Measurements from ENCODE around the gene KSR1.

- TF ChIP-seq ZNF384 (IDR thresholded peaks at IDR 0.05) (no peak), SUZ12 (IDR thresholded peaks at IDR 0.05) (no peak), ARNT (IDR thresholded peaks at IDR 0.05) (no peak), NFRKB (IDR thresholded peaks at IDR 0.05) (no peak), FOXA1 (IDR thresholded peaks at IDR 0.05) (no peak), FOXK2 (IDR thresholded peaks at IDR 0.05) (no peak)
Observed at GRCh38 chr17:27616414-27616813, 160.2 kb downstream of the KSR1 start.
